ENCODE measurements around the gene RASAL1. TPM values are rescaled to one million over a fixed set of nuclear protein-coding genes. Genes with fewer than 3 reads are reported as not detected.

Gene RASAL1
- total and polyA plus RNA-seq, 10 donors, result 0.13 to 1.7 (median 0.62) TPM; not detected in 2

- Histone ChIP-seq H3K36me3 (no peaks in the 10 kb centered on the region), H3K4me3 (peak overlapping the region in 6 of 8 donors; percentile 17 to 69 (median 32)), H3K4me1 (peaks cover 0 to 27% (median 12%) of the 10 kb centered on the region in 6 donors), H3K9me3 (no peaks in the 10 kb centered on the region), H3K27ac (peak overlapping the region in 2 of 8 donors; percentile 29 to 41), H3K27me3 (replicated peaks in 1 of 7) (peaks cover 0 to 17% (median 0%) of the 10 kb centered on the region in 7 donors)
- WGBS, 5 donors, result 5 to 11% (median 6%) methylated on average over 37 to 43 of the region's 43 CpGs
- TF ChIP-seq POLR2AphosphoS5 (IDR thresholded peaks at IDR 0.05), result peak; percentile 21 to 67 (median 51)
- peak in 1 of 11 experiments; percentile 22 for TF ChIP-seq CTCF (IDR thresholded peaks at IDR 0.05 in 8 of 11, conservative IDR thresholded peaks at IDR 0.05 in 3 of 11)
- TF ChIP-seq POLR2A (IDR thresholded peaks at IDR 0.05), result no peak
- intact Hi-C loops (cut with DNase I; ENCODE audit: low total_unique reads), result no loop called here
- peak; percentile 89 for DNase-seq
Observed at GRCh38 chr12:113103756-113104450, 31.7 kb downstream of the RASAL1 start.

DNA sequence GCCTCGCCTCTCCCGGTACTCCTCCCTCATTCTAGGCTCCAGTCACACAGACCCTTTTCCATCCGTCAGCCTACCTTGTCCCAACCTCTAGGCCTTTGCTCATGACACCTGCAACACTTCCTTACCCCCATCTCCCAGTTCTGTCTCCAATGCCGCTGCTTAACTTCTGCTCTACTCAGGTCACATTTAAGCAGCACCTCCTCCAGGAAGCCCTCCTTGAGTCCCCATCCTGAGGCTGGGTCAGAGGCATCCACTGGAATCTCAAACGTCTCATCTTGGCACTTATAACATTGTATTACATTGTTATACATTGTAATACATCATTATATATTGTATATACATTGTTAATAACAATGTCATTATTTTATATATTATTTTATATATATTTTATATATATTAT lies 32.8 kb downstream of the RASAL1 start:
- no peak for DNase-seq
- Histone ChIP-seq H3K27me3 (replicated peaks in 1 of 7) (peaks cover 0 to 17% (median 0%) of the 10 kb centered on the region in 7 donors), H3K9me3 (no peaks in the 10 kb centered on the region), H3K36me3 (no peaks in the 10 kb centered on the region), H3K4me1 (peaks cover 8 to 38% (median 23%) of the 10 kb centered on the region in 6 donors), H3K27ac (no peak overlapping the region), H3K4me3 (no peak overlapping the region)
- intact Hi-C loops (cut with DNase I; ENCODE audit: low total_unique reads), result no loop called here
- TF ChIP-seq CTCF (IDR thresholded peaks at IDR 0.05 in 8 of 11, conservative IDR thresholded peaks at IDR 0.05 in 3 of 11), result no peak
- no peak for TF ChIP-seq POLR2AphosphoS5 (IDR thresholded peaks at IDR 0.05)
- no peak for TF ChIP-seq POLR2A (IDR thresholded peaks at IDR 0.05)
- WGBS, 5 donors, result 83 to 93% (median 85%) methylated on average over 5 of the region's 5 CpGs

- intact Hi-C loops (cut with DNase I; ENCODE audit: low total_unique reads), result no loop called here
- H3K36me3 ChIP-seq, result peaks cover 0 to 6% (median 3%) of the 10 kb centered on the region in 6 donors
- H3K4me3 ChIP-seq, result no peak overlapping the region
- no peak for DNase-seq
- H3K27ac ChIP-seq, result no peak overlapping the region
- peak in 1 of 3 donors; percentile 43 for TF ChIP-seq POLR2AphosphoS5 (IDR thresholded peaks at IDR 0.05)
- no peak for TF ChIP-seq POLR2A (IDR thresholded peaks at IDR 0.05)
- H3K4me1 ChIP-seq, result peaks cover 8 to 45% (median 23%) of the 10 kb centered on the region in 6 donors
- 78 to 97% (median 83%) methylated on average over 10 of the region's 10 CpGs for WGBS, 5 donors
- H3K9me3 ChIP-seq, result no peaks in the 10 kb centered on the region
- peaks cover 0 to 17% (median 0%) of the 10 kb centered on the region in 7 donors for H3K27me3 ChIP-seq (replicated peaks in 1 of 7)
Observed at GRCh38 chr12:113101751-113102150, 33.8 kb downstream of the RASAL1 start.

DNA sequence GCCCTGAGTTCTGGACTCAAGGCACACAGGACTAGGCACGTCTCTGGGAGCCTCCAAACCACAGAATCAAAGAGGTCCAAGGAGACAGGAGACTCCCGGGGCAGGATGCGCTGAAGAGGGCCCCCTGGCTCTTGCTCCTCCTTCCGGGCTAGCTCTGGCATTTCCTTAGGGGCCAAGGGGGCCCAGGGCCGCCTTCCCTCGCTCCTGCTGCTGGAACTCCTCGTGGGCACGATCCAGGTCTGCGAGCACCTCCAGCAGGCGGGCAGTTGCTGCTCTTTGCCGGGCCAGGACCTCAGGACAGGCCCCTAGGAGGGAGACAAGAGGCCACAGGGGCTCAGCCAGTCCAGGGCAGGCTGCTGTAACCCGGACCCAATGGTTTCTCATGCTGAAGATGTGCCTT lies 35.8 kb downstream of the RASAL1 start:
- Histone ChIP-seq H3K36me3 (peaks cover 0 to 26% (median 11%) of the 10 kb centered on the region in 6 donors), H3K4me1 (peaks cover 8 to 57% (median 27%) of the 10 kb centered on the region in 6 donors), H3K27ac (no peak overlapping the region), H3K4me3 (no peak overlapping the region), H3K27me3 (replicated peaks in 1 of 7) (peaks cover 0 to 17% (median 0%) of the 10 kb centered on the region in 7 donors), H3K9me3 (no peaks in the 10 kb centered on the region)
- DNase-seq, result no peak
- 69 to 86% (median 77%) methylated on average over 7 to 12 of the region's 12 CpGs for WGBS, 5 donors
- intact Hi-C loops (cut with DNase I; ENCODE audit: low total_unique reads), result loop anchor here (2.0 to 10.0 kb wide), 2 partner anchors 51 to 55 kb away; no protein-coding TSS in a partner anchor
- TF ChIP-seq CTCF (IDR thresholded peaks at IDR 0.05 in 8 of 11, conservative IDR thresholded peaks at IDR 0.05 in 3 of 11) (no peak), POLR2AphosphoS5 (IDR thresholded peaks at IDR 0.05) (peak in 2 of 3 donors; percentile 44 to 72)
